Upper lobe of right lung (tissue), 1 donor: ENCODE data around the gene MTHFSD. TPM values are rescaled to one million over a fixed set of nuclear protein-coding genes. Genes with fewer than 3 reads are reported as not detected.

ENCODE experiments used
- ATAC-seq: fragments of 200-7000 bp; cut with Tn5 transposase; one replicate; pipeline ENCODE4 v1.9.1; 2020; ENCODE audit warnings: mild to moderate bottlenecking, moderate library complexity
- DNase-seq: peaks from one replicate; pipeline ENCODE4 v3.0.0-alpha.2; 2020
- H3K27ac ChIP-seq: fragments of 200-600 bp; one replicate; pipeline ENCODE4 v1.8.0; 2022
- H3K27me3 ChIP-seq: fragments of 200-600 bp; one replicate; pipeline ENCODE4 v1.8.0; 2022; ENCODE audit warnings: mild to moderate bottlenecking
- H3K36me3 ChIP-seq: fragments of 200-600 bp; one replicate; pipeline ENCODE4 v1.8.0; 2022
- H3K4me1 ChIP-seq: fragments of 200-600 bp; one replicate; pipeline ENCODE4 v1.8.0; 2022
- H3K4me3 ChIP-seq: fragments of 200-600 bp; one replicate; pipeline ENCODE4 v1.8.0; 2022; ENCODE audit warnings: mild to moderate bottlenecking
- H3K9me3 ChIP-seq: fragments of 200-600 bp; one replicate; pipeline ENCODE4 v1.8.0; 2022
- CTCF ChIP-seq: fragments of 200-600 bp; IDR thresholded peaks from one replicate; pipeline ENCODE4 v1.8.0; 2022; ENCODE audit warnings: antibody characterized with exemption
- intact Hi-C: fragments of 100-400 bp; cut with DNase I; formaldehyde crosslinking; loops from one replicate; pipeline ENCODE4 v1.11.0; 2022
- total RNA-seq: library from RNA; stranded (reverse); fragmentation: NEBNext Ultra II Directional; extraction: Animal tissue kit (Norgen Biotek cat#: 25700); gene quantifications from one replicate; pipeline ENCODE4 v1.2.1, GENCODE V29; 2021
- donor health status: DM: no; HTN: yes; CAD: no; lungs with severe emphysema.

The MTHFSD gene
- total RNA-seq, 1 donor from 2014 or later, result 18.7 TPM

- peak overlapping the region; percentile 62 for H3K4me3 ChIP-seq
- H3K27ac ChIP-seq, result peak overlapping the region; percentile 86
- DNase-seq, result no peak
These were observed 48.9 kb downstream of the MTHFSD start for GRCh38 chr16:86505899-86506864.

GRCh38 chr16:86505185-86505898 is 49.7 kb downstream of the MTHFSD start:
- H3K4me3 ChIP-seq, result peak overlapping the region; percentile 62
- H3K27ac ChIP-seq, result peak overlapping the region; percentile 86
- H3K36me3 ChIP-seq, result no peaks in the 10 kb centered on the region
- intact Hi-C loops, result no loop called here
- no peak for ATAC-seq
- H3K4me1 ChIP-seq, result peaks cover 14% of the 10 kb centered on the region
- peaks cover 87% of the 10 kb centered on the region for H3K27me3 ChIP-seq
- no peak for DNase-seq
- H3K9me3 ChIP-seq, result no peaks in the 10 kb centered on the region
- no peak for TF ChIP-seq CTCF

More at GRCh38 chr16:86505899-86506864, 48.9 kb downstream of the MTHFSD start:
- no peaks in the 10 kb centered on the region for H3K36me3 ChIP-seq
- no peak for ATAC-seq
- peaks cover 80% of the 10 kb centered on the region for H3K27me3 ChIP-seq
- no peak for TF ChIP-seq CTCF
- H3K9me3 ChIP-seq, result no peaks in the 10 kb centered on the region
- intact Hi-C loops, result no loop called here
- peaks cover 14% of the 10 kb centered on the region for H3K4me1 ChIP-seq

GRCh38 chr16:86504315-86505184 is 50.5 kb downstream of the MTHFSD start:
- Histone ChIP-seq H3K27me3 (peaks cover 89% of the 10 kb centered on the region), H3K4me3 (peak overlapping the region; percentile 62), H3K27ac (peak overlapping the region; percentile 68), H3K4me1 (peaks cover 9% of the 10 kb centered on the region), H3K9me3 (no peaks in the 10 kb centered on the region), H3K36me3 (no peaks in the 10 kb centered on the region)
- ATAC-seq (no peak), DNase-seq (no peak)
- no peak for TF ChIP-seq CTCF
- intact Hi-C loops, result no loop called here

GRCh38 chr16:86503830-86504229 is 51.2 kb downstream of the MTHFSD start:
- peaks cover 7% of the 10 kb centered on the region for H3K4me1 ChIP-seq
- no peak for TF ChIP-seq CTCF
- DNase-seq (no peak), ATAC-seq (no peak)
- intact Hi-C loops, result no loop called here
- H3K27me3 ChIP-seq, result peaks cover 93% of the 10 kb centered on the region
- H3K27ac ChIP-seq, result peak overlapping the region; percentile 68
- no peaks in the 10 kb centered on the region for H3K36me3 ChIP-seq
- peak overlapping the region; percentile 62 for H3K4me3 ChIP-seq
- no peaks in the 10 kb centered on the region for H3K9me3 ChIP-seq
